MM.1S (cell line): ENCODE measurements around the gene PPP1R12A.

Experiments
- DNase-seq: peaks from one replicate; pipeline ENCODE4 v3.0.0-alpha.2; 2015
- H2AFZ ChIP-seq: fragments of 300-600 bp; sonication (generic); 2 replicates; pipeline ENCODE4 v1.6.0; 2016; ENCODE audit warnings: antibody characterized with exemption, low read length
- H3F3A ChIP-seq: fragments of 300-600 bp; sonication (generic); 2 replicates; pipeline ENCODE4 v1.6.1; 2016; ENCODE audit warnings: mild to moderate bottlenecking, antibody characterized with exemption, low read length, moderate library complexity, mixed read lengths; ENCODE audit not compliant: insufficient read depth
- H3K27ac ChIP-seq: fragments of 300-600 bp; sonication (generic); 2 replicates; pipeline ENCODE4 v1.5.1; 2016; ENCODE audit warnings: mild to moderate bottlenecking, low read length
- H3K27me3 ChIP-seq: fragments of 300-600 bp; sonication (generic); replicated peaks from 2 replicates; pipeline ENCODE4 v1.6.0; 2016; ENCODE audit warnings: low read length; ENCODE audit not compliant: insufficient read depth
- H3K36me3 ChIP-seq: fragments of 300-600 bp; sonication (generic); replicated peaks from 2 replicates; pipeline ENCODE4 v1.6.1; 2016; ENCODE audit warnings: mild to moderate bottlenecking, low read length, mixed read lengths; ENCODE audit not compliant: insufficient read depth
- H3K4me1 ChIP-seq: fragments of 300-600 bp; sonication (generic); 2 replicates; pipeline ENCODE4 v1.6.1; 2016; ENCODE audit warnings: low read length, mixed read lengths
- H3K4me2 ChIP-seq: fragments of 300-600 bp; sonication (generic); 2 replicates; pipeline ENCODE4 v1.6.0; 2016; ENCODE audit warnings: low read depth, low read length
- H3K4me3 ChIP-seq: fragments of 300-600 bp; sonication (generic); 2 replicates; pipeline ENCODE4 v1.5.1; 2016; ENCODE audit warnings: low read length, mixed read lengths
- H3K79me2 ChIP-seq: fragments of 300-600 bp; sonication (generic); 2 replicates; pipeline ENCODE4 v1.6.1; 2016; ENCODE audit warnings: mixed run types, low read length, mixed read lengths
- H3K9ac ChIP-seq: fragments of 300-600 bp; sonication (generic); 2 replicates; pipeline ENCODE4 v1.6.1; 2016; ENCODE audit warnings: low read length, mixed read lengths
- H3K9me2 ChIP-seq: fragments of 300-600 bp; sonication (generic); replicated peaks from 2 replicates; pipeline ENCODE4 v1.6.1; 2016; ENCODE audit warnings: mild to moderate bottlenecking, low read length, mixed read lengths; ENCODE audit not compliant: insufficient read depth
- H3K9me3 ChIP-seq: fragments of 300-600 bp; sonication (generic); replicated peaks from 2 replicates; pipeline ENCODE4 v1.6.1; 2016; ENCODE audit warnings: mild to moderate bottlenecking, low read length, mixed read lengths; ENCODE audit not compliant: insufficient read depth
- H4K20me1 ChIP-seq: fragments of 300-600 bp; sonication (generic); 2 replicates; pipeline ENCODE4 v1.6.1; 2016; ENCODE audit warnings: mild to moderate bottlenecking, low read length, moderate library complexity, mixed read lengths; ENCODE audit not compliant: insufficient read depth
- CTCF ChIP-seq: fragments of 300-600 bp; sonication (generic); IDR thresholded peaks from 2 replicates; pipeline ENCODE4 v1.5.1; 2016; ENCODE audit warnings: antibody characterized with exemption, low read length, mixed read lengths
- EZH2 ChIP-seq: fragments of 300-600 bp; sonication (generic); optimal IDR thresholded peaks from 2 replicates; pipeline ENCODE3; 2017; ENCODE audit warnings: low read depth, mild to moderate bottlenecking, antibody characterized with exemption, low read length, mixed read lengths
- EZH2phosphoT487 ChIP-seq: fragments of 300-600 bp; sonication (generic); IDR thresholded peaks from 2 replicates; pipeline ENCODE4 v1.6.1; 2018; ENCODE audit warnings: antibody characterized with exemption, low read length

Gene PPP1R12A

GRCh38 chr12:79830440-79830839 lies 104.5 kb downstream of the PPP1R12A start:
- 0 out of 2 replicates have a peak, but pooled peaks cover 4% of the 10 kb centered on the region for H3K36me3 ChIP-seq
- no peaks in the 10 kb centered on the region for H3K9me2 ChIP-seq
- no peaks in the 10 kb centered on the region for H4K20me1 ChIP-seq
- peaks cover 3% of the 10 kb centered on the region; the same call in 1 of the 2 replicates for H3K4me1 ChIP-seq
- no peak overlapping the region for H2AFZ ChIP-seq
- no peaks in the 10 kb centered on the region for H3K9me3 ChIP-seq
- H3K4me2 ChIP-seq, result no peak overlapping the region
- no peak for TF ChIP-seq EZH2
- no peak for TF ChIP-seq EZH2phosphoT487
- TF ChIP-seq CTCF, result no peak
- H3F3A ChIP-seq, result no peaks in the 10 kb centered on the region
- peaks cover 21% of the 10 kb centered on the region for H3K79me2 ChIP-seq
- H3K27me3 ChIP-seq, result no peaks in the 10 kb centered on the region
- DNase-seq, result no peak
- no peak overlapping the region for H3K27ac ChIP-seq
- H3K9ac ChIP-seq, result no peak overlapping the region
- no peak overlapping the region for H3K4me3 ChIP-seq

- DNase-seq, result no peak
- Histone ChIP-seq H3K4me1 (peaks cover 8% of the 10 kb centered on the region; the same call in 1 of the 2 replicates), H3F3A (no peaks in the 10 kb centered on the region), H3K4me2 (no peak overlapping the region), H3K9me3 (no peaks in the 10 kb centered on the region), H3K4me3 (no peak overlapping the region), H3K36me3 (0 out of 2 replicates have a peak, but pooled peaks cover 4% of the 10 kb centered on the region), H3K9me2 (no peaks in the 10 kb centered on the region), H3K27me3 (no peaks in the 10 kb centered on the region), H3K27ac (no peak overlapping the region), H3K9ac (no peak overlapping the region), H4K20me1 (no peaks in the 10 kb centered on the region), H2AFZ (no peak overlapping the region), H3K79me2 (peaks cover 10% of the 10 kb centered on the region)
- TF ChIP-seq EZH2 (no peak), CTCF (no peak), EZH2phosphoT487 (no peak)
These were observed 106.0 kb downstream of the PPP1R12A start for GRCh38 chr12:79828924-79829323.

- Histone ChIP-seq H3K36me3 (0 out of 2 replicates have a peak, but pooled peaks cover 4% of the 10 kb centered on the region), H3K27ac (no peak overlapping the region), H3K4me1 (peaks cover 8% of the 10 kb centered on the region; the same call in 1 of the 2 replicates), H3K79me2 (peaks cover 4% of the 10 kb centered on the region; the same call in 1 of the 2 replicates), H3K4me2 (no peak overlapping the region), H3K27me3 (no peaks in the 10 kb centered on the region), H3K9ac (no peak overlapping the region), H3K4me3 (no peak overlapping the region), H3F3A (no peaks in the 10 kb centered on the region), H3K9me2 (no peaks in the 10 kb centered on the region), H3K9me3 (no peaks in the 10 kb centered on the region), H4K20me1 (no peaks in the 10 kb centered on the region), H2AFZ (no peak overlapping the region)
- no peak for TF ChIP-seq EZH2phosphoT487
- no peak for TF ChIP-seq CTCF
- no peak for TF ChIP-seq EZH2
- no peak for DNase-seq
These were observed 107.4 kb downstream of the PPP1R12A start for GRCh38 chr12:79827484-79827883.
